ENCODE results near the gene PTPRT.

DNA sequence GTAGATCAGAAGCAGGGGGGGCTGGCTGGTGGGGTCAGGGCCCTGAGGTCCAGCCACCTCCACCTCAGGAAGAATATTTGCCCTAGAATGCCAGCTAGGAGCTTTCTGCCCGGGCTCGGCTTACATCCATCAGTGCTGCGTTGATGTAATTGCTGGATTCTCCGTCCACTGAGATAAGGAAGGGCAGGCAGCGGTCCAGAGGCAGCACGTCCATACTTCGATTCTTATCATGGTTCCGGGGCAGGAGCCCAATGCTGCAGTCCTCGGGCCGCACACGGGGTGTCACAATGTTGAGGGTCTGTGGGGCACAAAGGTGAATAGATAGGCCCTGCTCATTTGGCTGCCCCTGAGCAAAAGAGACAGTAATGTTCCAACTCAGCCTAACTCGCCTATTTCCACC lies 1087.7 kb downstream of the PTPRT start:
- no peak for TF ChIP-seq CTCF (IDR thresholded peaks at IDR 0.05; ENCODE audit: borderline replicate concordance, extremely low read depth, low read length, poor library complexity, severe bottlenecking)
- TF ChIP-seq EZH2 (IDR thresholded peaks at IDR 0.05; ENCODE audit: borderline replicate concordance, low read depth, low read length, severe bottlenecking), result no peak
